HG03558 (cell line): ENCODE data around the gene ZNF283.
"Not testable (repeated sequence)": the region's sequence is repeated elsewhere in the genome, so short reads cannot be mapped to it uniquely, and the experiment has no call there.

ENCODE experiments used
- ATAC-seq: cut with Tn5 transposase; IDR thresholded peaks from one replicate; pipeline ENCODE4 v1.9.1; 2021; ENCODE audit warnings: moderate number of reproducible peaks; ENCODE audit not compliant: unreplicated experiment; ENCODE audit errors: extremely low read depth

ZNF283 gene

DNA sequence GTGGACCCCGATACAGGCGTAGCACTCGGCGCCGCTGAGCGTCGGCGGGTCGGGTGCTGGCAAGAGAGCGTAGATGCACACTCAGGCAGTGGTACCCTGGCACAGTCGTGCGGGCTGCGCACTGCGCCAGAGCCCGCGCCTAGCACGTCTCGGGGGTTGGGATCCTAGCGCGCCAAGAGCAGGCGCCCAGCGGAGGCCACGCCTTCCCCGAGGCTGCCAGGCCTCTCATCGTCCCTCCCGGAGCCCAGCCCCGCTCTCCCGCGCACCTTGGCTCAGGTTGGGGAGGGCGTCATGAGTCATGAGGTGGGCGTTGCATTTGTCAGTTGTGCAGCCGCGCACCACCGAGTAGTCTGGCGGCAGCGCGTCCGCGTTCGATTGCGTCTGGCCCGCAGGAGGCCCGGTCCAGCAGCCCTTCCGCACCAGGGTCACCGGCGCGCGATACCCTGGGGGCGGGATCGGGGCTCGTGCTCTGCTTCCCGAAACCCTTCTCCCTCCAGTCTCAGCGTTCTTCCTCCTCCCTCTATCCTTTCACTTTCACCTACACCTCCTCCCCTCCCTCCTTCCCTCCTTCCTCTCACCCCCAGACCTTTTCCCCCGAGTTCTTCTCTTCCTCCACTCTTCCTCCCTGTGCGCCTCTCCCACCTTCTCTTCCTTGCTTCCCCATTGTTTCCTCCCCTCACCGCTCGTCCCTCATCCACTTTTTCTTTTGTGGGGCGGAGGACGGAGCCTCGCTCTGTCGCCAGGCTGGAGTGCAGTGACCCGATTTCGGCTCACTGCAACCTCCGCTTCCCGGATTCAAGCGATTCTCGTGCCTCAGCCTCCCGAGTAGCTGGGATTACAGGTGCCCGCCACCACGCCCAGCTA, 28.3 kb upstream of the ZNF283 start:
- no peak for ATAC-seq

DNA sequence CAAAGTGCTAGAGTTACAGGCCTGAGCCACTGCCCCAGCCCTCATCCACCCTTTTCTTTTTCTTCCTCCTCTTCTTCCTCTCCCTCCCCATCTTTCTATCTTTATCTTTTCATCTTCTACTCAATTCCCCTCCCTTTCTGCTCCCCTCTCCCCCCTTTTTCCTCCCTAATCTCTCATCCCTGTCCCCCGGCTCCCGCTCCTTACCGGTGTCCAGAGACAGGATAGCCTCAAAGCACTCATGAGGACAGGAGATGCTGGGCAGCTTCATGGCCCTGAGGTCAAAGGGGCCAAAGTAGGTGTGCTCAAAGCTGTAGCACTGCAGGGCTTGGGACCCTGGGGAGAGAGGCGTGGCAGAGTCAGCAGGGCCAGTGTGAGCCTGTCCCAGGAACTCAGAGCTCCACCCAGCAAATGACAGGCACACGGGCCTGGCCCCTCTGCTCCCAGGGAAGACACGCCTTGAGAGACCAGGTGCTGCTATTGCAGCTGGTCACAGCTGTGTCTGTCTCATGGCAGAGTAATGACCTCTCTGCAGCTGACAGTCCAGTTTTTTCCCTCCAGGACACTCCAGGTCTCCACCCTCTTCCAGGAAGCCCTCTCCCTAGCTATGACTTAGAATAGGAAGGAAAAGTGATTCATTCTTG, 27.5 kb upstream of the ZNF283 start:
- ATAC-seq: no peak

DNA sequence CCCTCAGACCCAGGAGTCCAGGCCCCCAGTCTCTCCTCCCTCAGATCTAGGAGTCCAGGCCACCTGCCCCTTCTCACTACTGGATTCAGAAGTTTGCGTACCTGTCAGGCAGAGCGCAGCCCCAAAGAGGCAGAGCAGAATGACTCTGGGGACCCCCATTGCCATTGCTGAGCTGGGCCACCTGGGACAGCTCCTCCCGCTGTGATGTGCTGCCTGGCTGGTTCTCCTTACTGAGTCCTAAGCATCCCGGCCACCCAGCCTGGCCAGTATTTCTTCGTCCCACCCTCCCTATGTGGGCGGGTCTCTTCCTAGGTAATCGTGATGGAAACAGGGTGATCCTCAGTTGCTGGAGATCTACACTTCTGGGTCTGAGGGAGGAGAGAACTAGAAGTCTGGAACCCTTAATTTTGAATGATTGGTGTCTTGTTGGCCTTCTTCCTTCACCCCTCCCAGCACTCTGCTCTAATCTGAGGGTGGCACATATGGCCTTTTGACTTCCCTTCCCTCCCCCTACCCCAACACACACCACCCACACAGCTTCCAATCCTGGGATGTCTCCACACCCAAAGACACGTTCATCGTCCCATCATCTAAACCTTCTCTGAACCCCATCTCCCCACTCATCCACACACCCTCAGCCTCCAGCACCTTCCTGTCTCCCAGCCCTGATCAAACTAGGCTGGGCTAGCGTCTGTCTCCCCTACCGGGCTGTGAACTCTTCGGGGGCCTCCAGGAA, 24.7 kb upstream of the ZNF283 start, which contains the start of gene LYPD5:
Gene LYPD5, minus strand, starts transcription at position 232 of the 736 bp plus-strand sequence. Its CDS starts 67 bp downstream, at position 165.
- ATAC-seq: no peak

DNA sequence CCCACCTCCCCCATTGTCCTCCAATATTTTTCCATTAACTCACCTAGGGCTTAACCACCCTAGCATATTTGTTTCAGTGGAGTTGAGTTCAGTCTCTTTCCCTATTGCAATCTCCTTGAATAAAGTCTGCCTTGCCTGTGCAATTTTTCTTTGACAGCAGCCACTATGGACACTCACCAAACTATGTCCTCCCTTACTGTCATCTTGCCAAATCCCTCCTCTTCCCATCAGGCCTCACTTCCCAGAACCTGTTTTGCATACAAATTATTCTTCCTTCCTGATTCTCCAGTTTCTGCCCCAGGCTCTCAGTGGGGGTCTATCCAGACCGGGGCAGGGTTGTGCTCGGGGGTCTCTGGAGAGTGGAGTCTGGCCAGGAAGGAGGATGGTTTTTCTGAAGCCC, 22.7 kb upstream of the ZNF283 start:
- ATAC-seq: no peak

DNA sequence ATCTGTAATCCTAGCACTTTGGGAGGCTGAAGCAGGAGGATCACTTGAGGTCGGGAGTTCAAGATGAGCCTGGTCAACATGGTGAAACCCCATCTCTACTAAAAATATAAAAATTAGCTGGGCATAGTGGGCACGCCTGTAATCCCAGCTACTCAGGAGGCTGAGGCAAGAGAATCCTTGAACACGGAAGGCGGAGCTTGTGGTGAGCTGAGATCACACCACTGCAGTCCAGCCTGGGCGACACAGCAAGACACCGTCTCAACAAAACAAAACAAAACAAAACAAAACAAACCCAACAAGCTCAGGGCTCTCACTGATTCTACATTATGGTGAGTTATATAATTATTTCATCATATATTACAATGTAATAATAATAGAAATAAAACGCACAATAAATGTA, 20.7 kb upstream of the ZNF283 start:
- ATAC-seq: not testable (repeated sequence)

DNA sequence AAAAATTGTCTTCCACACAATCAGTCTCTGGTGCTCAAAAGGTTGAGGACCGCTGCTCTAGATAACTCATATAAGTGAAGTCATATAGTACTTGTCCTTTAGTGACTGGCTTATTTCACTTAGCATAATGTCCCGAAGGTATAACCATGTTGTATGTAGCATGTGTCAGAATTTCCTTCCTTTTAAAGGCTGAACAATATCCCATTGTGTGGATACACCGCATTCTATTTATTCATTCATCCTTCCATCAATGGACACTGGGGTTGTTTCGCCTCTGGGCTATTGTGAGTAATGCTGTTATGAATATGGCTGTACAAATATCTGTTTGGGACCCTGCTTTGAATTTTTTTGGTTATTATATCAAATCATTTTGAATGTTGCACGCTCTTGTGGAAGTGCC, 20.3 kb upstream of the ZNF283 start:
- no peak for ATAC-seq

DNA sequence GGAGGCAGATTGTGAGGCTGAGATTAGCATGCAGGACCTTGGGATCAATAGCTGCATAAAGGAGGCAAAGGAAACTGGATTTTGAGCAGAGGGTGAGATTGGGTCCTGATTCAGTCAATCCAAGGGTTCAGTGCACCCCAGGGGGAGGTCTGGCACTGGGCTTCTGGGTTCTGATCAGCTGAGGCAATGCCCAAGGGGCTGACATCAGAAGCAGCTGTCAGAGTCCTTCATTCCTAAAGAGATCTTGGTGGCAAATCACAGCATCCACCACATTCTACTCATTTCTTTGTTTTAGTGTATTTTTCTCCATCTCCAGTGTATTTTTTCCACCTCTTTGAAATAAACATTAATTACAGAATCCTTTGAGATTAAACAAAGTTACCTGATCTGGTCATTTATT, 19.5 kb upstream of the ZNF283 start:
- ATAC-seq: no peak

DNA sequence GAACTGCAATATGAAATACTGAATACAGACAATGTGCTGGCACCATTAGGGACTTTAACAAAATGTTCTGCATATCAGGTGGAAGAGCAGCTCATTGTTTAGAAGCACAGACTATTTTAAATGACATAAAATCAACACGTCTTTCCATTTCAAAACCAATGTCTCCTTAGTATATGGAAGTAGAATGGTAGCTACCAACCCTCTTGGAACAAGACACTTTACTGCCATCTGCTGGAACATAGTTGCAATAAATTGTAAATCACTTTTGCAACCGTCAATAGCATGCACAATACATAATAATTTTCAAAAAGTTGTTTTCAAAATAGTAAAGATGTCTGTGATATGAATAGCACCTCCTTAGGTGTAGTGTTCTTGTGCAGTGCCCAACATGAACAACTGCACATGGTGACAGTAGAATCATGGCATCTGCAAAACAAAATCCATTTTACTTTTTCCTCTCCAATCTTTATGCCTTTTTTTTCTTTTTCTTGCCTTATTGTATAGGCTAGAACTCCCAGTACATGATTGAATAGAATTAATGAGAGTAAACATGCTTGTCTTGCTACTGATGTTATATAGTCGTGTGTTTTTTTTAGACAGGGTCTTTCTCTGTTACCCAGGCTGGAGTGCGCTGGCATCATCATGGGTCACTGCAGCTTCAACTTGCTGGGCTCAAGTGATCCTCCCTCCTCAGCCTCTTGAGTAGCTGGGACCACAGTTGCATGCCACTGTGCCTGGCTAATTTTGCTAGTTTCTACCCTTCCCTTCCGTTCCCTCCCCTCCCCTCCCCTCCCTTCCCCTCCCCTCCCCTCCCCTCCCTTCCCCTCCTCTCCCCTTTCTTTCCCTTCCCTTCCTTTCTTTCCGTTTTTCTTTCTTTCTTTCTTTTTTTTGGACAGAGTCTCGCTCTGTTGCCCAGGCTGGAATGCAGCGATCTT, 17.1 kb upstream of the ZNF283 start:
- ATAC-seq: no peak

DNA sequence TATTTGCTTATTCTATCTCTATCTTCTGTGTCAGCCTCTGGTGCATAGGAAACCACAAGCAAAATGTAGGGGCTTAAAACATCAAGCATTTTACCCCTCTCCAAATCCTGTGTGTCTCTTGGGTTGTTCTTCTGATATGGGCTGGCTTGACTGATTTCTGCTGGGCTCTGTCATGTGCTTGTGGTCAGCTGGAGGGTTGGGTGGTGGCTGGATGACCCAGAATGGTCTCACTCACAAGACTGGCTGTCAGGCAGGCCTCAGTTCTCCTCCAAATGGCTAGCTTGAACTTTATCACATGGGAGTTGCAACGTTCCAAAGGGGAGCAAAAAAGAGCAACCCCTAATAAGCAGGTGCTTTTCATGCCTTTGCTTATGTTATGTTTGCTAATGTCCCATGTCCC, 15.3 kb upstream of the ZNF283 start:
- no peak for ATAC-seq

DNA sequence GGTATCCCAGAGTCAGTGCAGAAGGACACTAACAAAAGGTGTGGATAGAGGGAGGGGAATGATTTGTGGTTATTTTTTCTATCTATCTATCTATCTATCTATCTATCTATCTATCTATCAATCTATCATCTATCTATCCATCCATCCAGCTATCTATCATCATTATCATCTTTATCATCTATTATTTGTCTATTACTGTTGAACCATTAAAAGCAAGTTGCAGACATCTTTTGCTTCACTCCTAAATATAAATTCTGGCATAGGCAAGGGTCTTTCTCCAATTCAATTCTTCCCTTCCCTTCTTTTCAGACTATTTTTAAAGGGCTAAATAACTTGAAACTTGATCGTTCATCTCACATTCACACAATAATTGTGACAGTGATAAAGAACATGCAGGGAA, 14.9 kb upstream of the ZNF283 start:
- ATAC-seq: no peak

DNA sequence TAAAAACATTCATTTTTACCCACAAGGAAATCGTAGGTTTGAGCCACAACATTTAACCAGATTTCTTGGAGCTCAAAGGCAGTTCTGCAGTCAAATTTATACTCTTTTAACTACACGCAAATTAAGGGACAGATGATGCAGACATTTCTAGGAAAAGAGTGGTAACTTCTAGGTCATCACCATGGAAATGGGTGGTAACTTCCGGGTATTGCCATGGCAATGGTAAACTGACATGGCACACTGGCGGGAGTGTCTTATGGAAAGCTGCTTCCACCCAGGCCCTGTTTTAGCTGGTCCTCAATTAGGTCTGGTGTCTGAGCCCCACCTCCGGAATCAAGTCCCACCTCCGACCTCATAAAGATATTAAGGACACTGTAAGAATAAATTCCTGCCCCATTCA, 14.4 kb upstream of the ZNF283 start:
- ATAC-seq: no peak

DNA sequence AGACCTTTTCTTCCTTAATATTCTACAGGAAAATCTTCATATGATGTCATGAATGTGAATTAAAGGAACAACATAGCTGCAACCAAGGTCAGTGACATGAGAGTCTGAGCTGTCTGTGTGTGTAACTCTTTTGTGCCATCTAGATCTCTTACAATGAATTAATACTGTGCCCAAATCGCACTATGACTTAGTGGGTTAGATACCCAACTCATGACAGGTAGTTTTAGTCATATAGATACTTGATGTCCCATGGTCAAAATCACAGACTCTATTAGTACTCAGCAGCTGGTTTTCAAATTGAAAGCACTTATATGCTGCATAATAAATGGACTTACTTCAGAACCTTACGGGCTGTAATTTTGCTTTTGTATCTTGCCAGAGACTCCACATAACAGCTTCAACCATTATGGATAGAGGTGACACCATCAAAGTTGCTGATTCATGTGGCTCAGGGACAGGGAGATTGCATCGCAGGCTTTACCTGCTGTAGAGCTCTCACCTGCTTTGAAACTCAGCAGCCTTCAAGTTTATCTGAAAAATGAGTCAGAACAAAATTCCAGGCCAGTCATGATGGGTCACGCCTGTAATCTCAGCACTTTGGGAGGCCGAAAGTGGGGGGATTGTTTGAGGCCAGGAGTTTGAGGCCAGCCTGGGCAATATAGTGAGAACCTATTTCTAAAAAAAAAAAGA, 12.3 kb upstream of the ZNF283 start:
- ATAC-seq: no peak

DNA sequence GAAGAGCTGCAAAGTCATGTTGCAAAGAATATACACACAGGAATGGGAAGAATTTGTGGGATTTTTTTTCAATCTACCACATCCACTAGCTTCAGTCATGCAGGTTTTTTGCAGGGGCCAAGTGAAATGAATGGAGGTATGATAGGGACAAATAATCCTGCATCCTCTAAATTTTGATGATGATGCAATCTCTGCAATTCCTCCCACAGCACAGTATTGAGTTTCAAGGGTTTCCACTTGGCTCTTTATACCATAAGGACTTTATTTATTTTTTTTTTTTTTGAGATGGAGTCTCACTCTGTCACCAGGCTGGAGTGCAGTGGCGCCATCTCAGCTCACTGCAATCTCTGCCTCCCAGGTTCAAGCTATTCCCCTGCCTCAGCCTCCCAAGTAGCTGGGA, 9.7 kb upstream of the ZNF283 start:
- ATAC-seq: not testable (repeated sequence)

DNA sequence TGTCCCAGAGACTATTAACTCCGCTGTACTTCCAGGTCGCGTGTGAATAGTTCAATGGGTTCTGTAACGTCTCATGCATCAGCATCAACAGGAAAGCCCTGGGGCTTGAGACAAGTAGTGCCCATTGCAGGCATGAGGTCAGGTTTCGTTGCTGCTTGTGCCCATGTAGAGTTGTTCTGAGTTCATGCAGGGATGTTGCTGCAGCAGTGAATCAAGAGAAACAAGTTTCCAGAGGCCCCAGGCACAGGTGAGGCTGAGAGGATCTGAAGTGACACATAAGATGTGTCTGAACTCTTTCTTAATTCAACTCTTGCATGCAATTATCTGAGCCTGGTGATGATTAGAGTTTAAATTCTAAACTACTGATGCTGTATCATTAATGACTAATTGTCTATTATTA, 8.6 kb upstream of the ZNF283 start:
- no peak for ATAC-seq

DNA sequence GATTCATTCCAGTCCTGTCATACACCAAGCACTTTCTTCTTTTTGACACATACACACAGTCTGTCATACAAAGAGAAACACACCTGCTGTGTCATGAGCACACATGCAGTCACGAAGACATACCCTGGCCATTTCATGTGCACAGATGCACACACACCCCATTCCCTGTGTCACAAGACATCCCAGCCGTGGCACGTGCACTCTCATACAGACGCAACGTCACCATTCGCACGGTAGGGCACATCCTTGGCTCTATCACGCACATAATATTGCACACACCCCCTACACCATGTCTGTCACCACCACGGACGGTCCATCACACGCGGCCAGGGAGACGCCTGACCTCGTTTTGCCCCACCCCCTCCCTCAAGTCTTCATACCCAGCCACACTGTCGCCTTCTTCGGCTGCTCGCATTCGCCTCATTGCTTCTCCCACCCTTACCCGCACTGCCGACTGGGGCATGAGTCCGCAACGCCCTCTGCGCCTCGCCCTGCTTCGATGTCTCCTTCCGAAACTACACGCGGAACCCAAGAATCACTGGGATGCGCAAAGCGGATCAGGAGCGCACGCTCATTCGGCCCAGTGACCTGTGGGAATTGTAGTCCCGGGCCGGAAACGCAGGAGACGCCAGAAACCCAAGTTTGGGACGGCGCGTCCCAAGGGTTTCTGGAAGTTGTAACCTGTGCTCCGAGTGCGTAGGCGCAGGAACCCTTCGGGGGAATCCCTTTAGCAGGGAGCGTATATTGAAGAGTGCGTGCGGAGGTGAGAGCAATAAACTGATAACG, 6.8 kb upstream of the ZNF283 start:
- no peak for ATAC-seq

DNA sequence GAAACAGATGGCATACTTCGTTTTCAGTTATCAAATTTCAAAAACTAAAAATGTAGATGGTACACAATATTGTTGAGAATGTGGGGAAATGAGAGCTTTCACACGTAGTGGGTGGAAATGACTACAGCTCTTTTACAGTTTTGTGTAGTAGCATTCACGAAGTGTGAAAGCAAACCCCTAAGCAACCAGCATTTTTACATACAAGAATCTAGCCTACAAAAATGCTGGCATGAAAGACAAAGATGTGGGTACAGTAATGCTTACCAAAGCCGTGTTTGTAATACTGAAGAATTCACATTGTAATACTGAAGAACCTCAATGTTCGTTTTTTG, 6.3 kb upstream of the ZNF283 start:
- no peak for ATAC-seq

DNA sequence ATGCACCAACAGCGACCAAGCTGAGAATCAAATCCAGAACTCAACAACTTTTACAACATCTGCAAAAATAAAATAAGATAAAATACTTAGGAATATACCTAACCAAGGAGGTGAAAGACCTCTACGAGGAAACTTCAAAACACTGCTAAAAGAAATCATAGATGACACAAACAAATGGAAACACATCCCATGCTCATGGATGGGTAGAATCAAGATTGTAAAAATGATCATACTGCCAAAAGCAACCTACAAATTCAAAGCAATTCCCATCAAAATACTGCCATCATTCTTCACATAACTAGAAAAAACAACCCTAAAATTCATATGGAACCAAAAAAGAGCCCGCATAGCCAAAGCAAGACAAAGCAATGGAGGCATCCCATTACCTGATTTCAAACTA, 3.3 kb upstream of the ZNF283 start:
- ATAC-seq: not testable (repeated sequence)

DNA sequence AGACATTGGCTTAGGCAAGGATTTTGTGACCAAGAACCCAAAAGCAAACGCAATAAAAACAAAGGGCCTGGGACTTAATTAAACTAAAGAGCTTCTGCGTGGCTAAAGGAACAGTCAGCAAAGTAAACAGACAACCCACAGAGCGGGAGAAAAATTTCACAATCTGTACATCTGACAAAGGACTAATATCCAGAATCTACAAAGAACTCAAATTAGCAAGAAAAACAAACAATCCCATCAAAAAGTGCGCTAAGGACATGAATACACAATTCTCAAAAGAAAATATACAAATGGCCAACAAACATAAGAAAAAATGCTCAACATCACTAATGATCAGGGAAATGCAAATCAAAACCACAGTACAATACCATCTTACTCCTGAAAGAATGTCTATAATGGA, 2.5 kb upstream of the ZNF283 start:
- not testable (repeated sequence) for ATAC-seq

DNA sequence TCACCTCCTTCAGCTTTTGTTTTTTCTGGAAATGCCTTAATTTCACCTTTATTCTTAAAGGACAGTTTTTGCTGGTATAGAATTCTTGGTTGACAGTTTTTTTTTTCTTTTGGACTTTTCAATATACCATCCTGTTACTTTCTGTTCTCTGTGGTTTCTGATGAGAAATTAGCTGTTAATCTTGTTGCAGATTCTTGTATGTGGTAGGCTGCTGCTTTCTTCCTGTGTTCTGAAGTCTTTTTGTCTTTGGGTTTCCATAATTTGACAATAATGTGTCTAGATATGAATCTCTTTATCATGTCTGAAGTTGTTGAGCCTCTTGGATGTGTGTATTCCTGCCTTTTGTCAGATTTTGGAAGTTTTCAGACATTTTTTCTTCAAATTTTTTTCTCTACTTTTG, 12.0 kb downstream of the ZNF283 start:
- ATAC-seq: no peak
